Effector CD4-positive, alpha-beta T cell (primary cell): Measurements from ENCODE around the gene CRLF3.
"Not testable (repeated sequence)": the region's sequence is repeated elsewhere in the genome, so short reads cannot be mapped to it uniquely, and the experiment has no call there.

Experiments
- DNase-seq: peaks from one replicate; pipeline ENCODE4 v3.0.0-alpha.2; 2020

CRLF3 gene

DNA sequence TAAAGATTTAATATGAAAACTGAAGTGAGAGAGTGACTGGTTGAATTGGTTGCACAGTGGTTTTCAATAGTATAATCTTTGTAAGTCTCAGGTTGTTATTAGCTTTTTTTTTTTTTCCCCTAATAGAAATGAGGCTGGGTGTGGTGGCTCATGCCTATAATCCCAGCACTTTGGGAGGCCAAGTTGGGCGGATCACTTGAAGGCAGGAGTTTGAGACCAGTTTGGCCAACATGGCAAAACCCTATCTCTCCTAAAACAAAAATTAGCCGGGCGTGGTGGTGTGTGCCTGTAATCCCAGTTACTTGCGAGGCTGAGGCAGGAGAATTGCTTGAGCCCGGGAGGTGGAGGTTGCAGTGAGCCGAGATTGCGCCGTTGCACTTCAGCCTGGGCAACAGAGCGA, 89.3 kb downstream of the CRLF3 start:
- DNase-seq: not testable (repeated sequence)

- DNase-seq: not testable (repeated sequence)
Observed at GRCh38 chr17:30734153-30734552, 90.3 kb downstream of the CRLF3 start.
